ENCODE data around the gene ALAS2. TPM values are rescaled to one million over a fixed set of nuclear protein-coding genes. Genes with fewer than 3 reads are reported as not detected.

ALAS2 gene
- total RNA-seq (2014; rRNA removed; shearing (Covaris generic)), result 0.50 TPM in 1 of 2 replicates, not detected in the other
- 0.23 TPM in 1 of 2 replicates, not detected in the other for polyA plus RNA-seq (2016; fragmentation: Nextera tagmentation; extraction: Ambion mirVana)
- long read RNA-seq, result 0 reads

- no peaks in the 10 kb centered on the region for H4K20me1 ChIP-seq (replicated peaks; ENCODE audit: insufficient read depth)
- no peaks in the 10 kb centered on the region for H3K79me2 ChIP-seq (replicated peaks; ENCODE audit: insufficient read depth)
- H3K36me3 ChIP-seq (ENCODE audit: insufficient read depth), result no peaks in the 10 kb centered on the region
- no peak within 1 kb of the TSS for H3K27ac ChIP-seq (ENCODE audit: low read depth)
- Mint-ChIP-seq H3K4me1 (peaks cover 17% of the 10 kb centered on the region), H3K27ac (peak within 1 kb of the TSS; percentile 31), H3K27me3 (ENCODE audit: insufficient read depth, low read depth, poor library complexity) (no peaks in the 10 kb centered on the region), H3K9me3 (no peaks in the 10 kb centered on the region), H3K4me3 (no peak within 1 kb of the TSS), H3K36me3 (ENCODE audit: low read depth) (no peaks in the 10 kb centered on the region; the same call in 2 of the 3 replicates)
- peaks cover 9% of the 10 kb centered on the region; the same call in 1 of the 2 replicates for H3K4me1 ChIP-seq (ENCODE audit: insufficient read depth)
- H2AFZ ChIP-seq, result no peak within 1 kb of the TSS
- no peaks in the 10 kb centered on the region for H3F3A ChIP-seq (replicated peaks; ENCODE audit: low read depth)
- H3K27me3 ChIP-seq (ENCODE audit: insufficient read depth), result no peaks in the 10 kb centered on the region
- H3K4me2 ChIP-seq, result no peak within 1 kb of the TSS
- H3K4me3 ChIP-seq, result no peak within 1 kb of the TSS
- ATAC-seq (peak; percentile 50), DNase-seq (ENCODE audit: low spot score) (no peak)
- TF ChIP-seq EZH2phosphoT487 (IDR thresholded peaks at IDR 0.05; ENCODE audit: unreplicated experiment) (no peak), NANOG (IDR thresholded peaks at IDR 0.05; ENCODE audit: borderline replicate concordance) (no peak), CREB1 (CRISPR knock-in tag; IDR thresholded peaks at IDR 0.05; ENCODE audit: low read depth) (no peak)
- no peaks in the 10 kb centered on the region for H3K9me2 ChIP-seq (ENCODE audit: insufficient read depth)
These were observed at the start of gene ALAS2 for GRCh38 chrX:55030271-55031205. ALAS2 (minus strand) TSS chrX:55030977; CDS start chrX:55026000, 4,977 bp downstream.

GRCh38 chrX:55074851-55075467 lies 44.2 kb upstream of the ALAS2 start, which contains the start of gene PAGE2B:
PAGE2B (plus strand) TSS chrX:55075030; CDS start chrX:55076042, 1,012 bp downstream.
- Histone ChIP-seq H3K27me3 (ENCODE audit: insufficient read depth) (no peaks in the 10 kb centered on the region), H3K4me1 (ENCODE audit: insufficient read depth) (no peaks in the 10 kb centered on the region), H3K79me2 (replicated peaks; ENCODE audit: insufficient read depth) (no peaks in the 10 kb centered on the region), H2AFZ (no peak within 1 kb of the TSS), H4K20me1 (replicated peaks; ENCODE audit: insufficient read depth) (no peaks in the 10 kb centered on the region), H3K27ac (ENCODE audit: low read depth) (no peak within 1 kb of the TSS), H3K9me2 (ENCODE audit: insufficient read depth) (no peaks in the 10 kb centered on the region), H3K4me3 (no peak within 1 kb of the TSS), H3K4me2 (no peak within 1 kb of the TSS), H3F3A (replicated peaks; ENCODE audit: low read depth) (no peaks in the 10 kb centered on the region), H3K36me3 (ENCODE audit: insufficient read depth) (no peaks in the 10 kb centered on the region)
- Mint-ChIP-seq H3K4me1 (no peaks in the 10 kb centered on the region), H3K27ac (no peak within 1 kb of the TSS), H3K9me3 (peaks cover 5% of the 10 kb centered on the region; the same call in 2 of the 3 replicates), H3K4me3 (no peak within 1 kb of the TSS), H3K36me3 (ENCODE audit: low read depth) (no peaks in the 10 kb centered on the region), H3K27me3 (ENCODE audit: insufficient read depth, low read depth, poor library complexity) (peaks cover 1% of the 10 kb centered on the region)
- no peak for DNase-seq (ENCODE audit: low spot score)
- ATAC-seq, result no peak
- TF ChIP-seq NANOG (IDR thresholded peaks at IDR 0.05; ENCODE audit: borderline replicate concordance) (no peak), ZNF331 (CRISPR knock-in tag; IDR thresholded peaks at IDR 0.05; ENCODE audit: low read depth) (no peak), JUNB (IDR thresholded peaks at IDR 0.05; ENCODE audit: unreplicated experiment) (no peak), ZNF114 (CRISPR knock-in tag; IDR thresholded peaks at IDR 0.05) (no peak)
- TF ChIP-seq, protein P1, sequence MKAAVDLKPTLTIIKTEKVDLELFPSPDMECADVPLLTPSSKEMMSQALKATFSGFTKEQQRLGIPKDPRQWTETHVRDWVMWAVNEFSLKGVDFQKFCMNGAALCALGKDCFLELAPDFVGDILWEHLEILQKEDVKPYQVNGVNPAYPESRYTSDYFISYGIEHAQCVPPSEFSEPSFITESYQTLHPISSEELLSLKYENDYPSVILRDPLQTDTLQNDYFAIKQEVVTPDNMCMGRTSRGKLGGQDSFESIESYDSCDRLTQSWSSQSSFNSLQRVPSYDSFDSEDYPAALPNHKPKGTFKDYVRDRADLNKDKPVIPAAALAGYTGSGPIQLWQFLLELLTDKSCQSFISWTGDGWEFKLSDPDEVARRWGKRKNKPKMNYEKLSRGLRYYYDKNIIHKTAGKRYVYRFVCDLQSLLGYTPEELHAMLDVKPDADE (IDR thresholded peaks at IDR 0.05), result no peak
